ENCODE measurements around the gene UGT2A2.
"Not testable (repeated sequence)": the region's sequence is repeated elsewhere in the genome, so short reads cannot be mapped to it uniquely, and the experiment has no call there.

Gene UGT2A2

DNA sequence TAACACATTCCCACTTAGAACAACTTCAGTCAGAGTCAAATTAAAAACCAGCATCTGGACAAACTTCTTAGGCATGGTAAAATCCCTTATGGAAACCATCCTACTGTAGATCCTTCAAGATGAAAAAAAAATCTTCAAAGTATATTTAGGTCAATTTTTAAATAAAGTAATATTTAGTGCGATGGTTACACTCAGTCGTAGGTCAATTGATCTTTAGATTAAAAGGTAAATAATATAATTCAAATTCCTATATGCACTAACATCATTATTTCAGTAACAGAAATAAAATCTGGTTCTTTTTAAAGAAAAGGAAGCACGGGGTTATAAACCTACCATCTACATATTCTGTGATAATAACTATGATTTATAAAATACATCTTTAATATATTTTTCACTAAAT lies at the start of gene UGT2A2:
TSS of gene UGT2A2 (minus strand) at position 101 of the 400 bp plus-strand sequence. CDS start at position 99, 2 bp downstream.
- DNase-seq = no peak

DNA sequence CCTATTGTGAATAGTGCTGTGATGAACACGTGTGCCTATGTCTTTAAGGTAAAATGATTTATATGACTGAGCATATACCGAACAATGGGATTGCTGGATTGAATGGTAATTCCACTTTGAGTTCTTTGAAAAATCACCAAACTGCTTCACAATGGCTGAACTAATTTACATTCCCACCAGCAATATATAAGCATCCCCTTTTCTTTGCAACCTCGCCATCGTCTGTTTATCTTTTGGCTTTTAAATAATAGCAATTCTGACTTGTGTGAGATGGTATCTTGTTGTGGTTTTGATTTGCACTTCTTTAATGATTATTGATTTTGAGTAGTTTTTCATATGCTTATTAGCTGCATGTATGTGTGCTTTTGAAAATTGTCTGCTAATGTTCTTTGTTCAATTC lies 45.4 kb upstream of the UGT2A2 start:
- no peak for DNase-seq

DNA sequence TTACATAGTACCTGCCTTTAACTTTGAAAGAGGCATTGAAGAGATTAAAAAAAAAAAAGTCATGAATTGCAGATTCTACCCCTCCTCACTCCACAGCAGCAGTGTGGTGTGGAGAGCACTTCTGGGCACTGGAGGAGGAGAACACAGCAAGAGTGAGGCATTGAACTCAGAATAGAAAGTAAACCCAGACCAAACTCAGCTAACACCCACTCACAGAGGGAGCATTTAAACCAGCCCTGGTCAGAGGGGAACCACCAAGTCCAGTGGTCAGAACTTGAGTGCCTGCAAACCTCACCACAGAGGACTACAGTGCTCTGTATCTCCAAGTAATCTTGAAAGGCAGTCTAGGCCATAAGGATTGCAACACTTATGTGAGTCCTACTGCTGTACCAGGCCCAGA lies 29.2 kb upstream of the UGT2A2 start:
- DNase-seq = no peak

DNA sequence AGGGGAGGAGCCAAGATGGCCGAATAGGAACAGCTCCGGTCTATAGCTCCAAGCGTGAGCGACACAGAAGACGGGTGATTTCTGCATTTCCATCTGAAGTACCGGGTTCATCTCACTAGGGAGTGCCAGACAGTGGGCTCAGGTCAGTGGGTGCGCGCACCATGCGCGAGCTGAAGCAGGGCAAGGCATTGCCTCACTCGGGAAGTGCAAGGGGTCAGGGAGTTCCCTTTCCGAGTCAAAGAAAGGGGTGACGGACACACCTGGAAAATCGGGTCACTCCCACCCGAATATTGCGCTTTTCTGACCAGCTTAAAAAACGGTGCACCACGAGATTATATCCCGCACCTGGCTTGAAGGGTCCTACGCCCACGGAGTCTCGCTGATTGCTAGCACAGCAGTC lies 24.6 kb upstream of the UGT2A2 start:
- not testable (repeated sequence) for DNase-seq

DNA sequence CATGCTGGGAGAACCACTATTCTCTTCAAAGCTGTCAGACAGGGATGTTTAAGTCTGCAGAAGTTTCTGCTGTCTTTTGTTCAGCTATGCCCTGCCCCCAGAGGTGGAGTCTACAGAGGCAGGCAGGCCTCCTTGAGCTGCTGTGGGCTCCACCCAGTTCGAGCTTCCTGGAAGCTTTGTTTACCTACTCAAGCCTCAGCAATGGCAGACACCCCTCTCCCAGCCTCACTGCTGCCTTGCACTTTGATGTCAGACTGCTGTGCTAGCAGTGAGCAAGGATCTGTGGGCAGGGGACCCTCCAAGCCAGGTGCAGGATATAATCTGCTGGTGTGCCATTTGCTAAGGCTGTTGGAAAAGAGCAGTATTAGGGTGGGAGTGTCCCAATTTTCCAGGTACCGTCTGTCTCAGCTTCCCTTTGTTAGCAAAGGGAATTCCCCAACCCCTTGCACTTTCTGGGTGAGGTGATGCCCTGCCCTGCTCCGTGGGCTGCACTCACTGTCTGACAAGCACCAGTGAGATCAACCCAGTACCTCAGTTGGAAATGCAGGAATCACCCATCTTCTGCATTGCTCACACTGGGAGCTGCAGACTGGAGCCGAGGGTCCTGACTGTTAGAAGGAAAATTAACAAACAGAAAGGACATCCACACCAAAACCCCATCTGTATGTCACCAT lies 21.8 kb upstream of the UGT2A2 start:
- DNase-seq = not testable (repeated sequence)

DNA sequence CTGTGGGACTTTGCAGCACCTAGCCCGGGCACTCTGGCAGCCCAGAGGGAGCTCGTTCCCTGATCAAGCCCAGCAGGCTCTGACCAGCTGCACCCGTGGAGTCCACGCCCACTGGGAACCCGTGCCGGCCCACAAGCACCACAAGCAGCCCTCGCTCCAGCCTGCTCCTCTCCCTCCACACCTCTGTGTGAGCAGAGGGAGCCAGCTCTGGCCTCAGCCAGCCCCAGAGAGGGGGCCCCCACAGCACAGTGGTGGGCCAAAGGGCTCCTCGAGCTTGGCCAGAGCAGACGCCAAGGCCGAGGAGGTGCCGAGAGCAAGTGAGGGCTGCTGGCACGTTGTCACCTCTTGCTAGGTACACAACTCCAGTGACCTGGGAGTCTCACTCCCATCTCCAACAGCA lies 18.7 kb upstream of the UGT2A2 start:
- no peak for DNase-seq

DNA sequence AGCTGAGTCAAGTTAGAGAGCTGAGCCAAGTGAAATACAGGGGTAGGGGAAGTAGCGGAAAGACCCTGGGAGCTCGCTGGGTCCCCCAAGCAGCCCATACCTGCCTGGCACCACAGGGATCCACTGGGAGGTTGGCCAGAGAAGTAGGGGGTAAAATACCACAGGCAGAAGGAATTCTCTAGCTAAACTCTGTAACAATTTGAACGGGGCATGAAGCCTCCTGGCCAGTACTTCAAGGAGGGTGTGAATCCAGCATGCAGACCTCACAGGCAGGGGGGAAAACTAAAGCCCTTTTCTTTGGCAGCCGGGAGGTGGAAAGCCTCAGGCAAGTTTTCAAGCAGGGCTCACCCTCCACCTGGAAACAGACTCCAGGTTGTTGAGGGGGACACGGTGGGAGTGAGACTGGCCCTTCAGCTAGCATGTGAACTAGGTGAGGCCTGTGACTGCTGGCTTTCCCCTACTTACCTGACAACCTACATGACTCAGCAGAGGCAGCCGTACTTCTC lies 17.3 kb upstream of the UGT2A2 start:
- DNase-seq = no peak

DNA sequence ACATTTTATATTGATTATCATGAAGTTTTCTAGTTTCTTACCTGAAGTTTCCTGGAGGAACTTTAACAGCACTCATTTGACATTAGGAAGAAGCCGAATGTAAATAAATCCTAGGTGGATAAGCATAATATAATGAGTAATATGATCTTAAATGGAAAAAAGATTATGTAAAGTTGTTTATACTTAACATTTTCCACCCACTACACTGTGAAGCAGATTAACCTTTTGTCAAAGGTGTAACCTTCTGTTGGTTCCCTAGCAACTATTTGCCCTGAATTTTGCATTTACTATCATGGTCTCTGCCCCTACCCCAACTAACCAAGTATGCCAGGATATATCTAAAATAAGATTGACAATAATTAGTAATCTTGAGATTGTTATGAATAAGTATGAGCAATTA lies 13.7 kb upstream of the UGT2A2 start, which contains the start of gene UGT2A1:
TSS of gene UGT2A1 (minus strand) at position 101 of the 400 bp plus-strand sequence. CDS start 5,603 bp downstream, outside the sequence.
- no peak for DNase-seq

DNA sequence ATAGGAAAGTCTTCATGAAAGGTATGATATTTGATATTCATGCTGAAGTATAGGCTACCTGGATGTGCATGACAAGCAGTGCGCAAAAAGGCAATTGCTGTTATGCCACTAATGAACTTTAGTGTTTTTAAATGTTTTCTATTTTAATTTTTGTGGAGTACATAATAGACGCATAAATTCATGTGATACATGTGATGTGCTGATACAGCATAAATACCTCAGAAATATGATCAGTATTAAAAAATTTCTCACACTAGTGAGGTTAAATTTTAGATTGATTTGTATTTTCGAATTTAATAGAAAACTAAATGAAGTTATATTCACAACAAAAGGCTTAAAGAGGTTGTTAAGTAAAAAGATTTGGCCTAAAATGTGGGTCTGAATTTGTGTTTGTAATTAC lies 11.4 kb upstream of the UGT2A2 start:
- DNase-seq = no peak

DNA sequence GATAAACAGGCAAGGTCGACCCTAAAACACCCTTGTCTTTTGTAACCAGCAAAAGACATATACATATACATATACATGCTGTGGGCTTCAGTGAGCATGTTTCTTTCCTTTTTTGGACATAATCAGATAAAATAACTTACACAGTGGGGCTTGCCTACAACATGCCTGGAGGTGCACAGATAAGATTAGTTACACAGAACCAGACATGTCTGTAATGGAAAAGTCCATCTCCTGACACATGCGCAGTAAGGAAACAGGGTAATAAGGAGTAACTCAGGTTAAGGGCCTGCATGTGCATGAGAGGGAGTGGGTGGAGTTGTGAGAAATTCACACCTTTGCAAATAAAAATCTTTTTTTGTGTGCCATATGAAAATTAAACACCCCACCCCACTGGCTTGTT lies 10.2 kb upstream of the UGT2A2 start:
- no peak for DNase-seq

DNA sequence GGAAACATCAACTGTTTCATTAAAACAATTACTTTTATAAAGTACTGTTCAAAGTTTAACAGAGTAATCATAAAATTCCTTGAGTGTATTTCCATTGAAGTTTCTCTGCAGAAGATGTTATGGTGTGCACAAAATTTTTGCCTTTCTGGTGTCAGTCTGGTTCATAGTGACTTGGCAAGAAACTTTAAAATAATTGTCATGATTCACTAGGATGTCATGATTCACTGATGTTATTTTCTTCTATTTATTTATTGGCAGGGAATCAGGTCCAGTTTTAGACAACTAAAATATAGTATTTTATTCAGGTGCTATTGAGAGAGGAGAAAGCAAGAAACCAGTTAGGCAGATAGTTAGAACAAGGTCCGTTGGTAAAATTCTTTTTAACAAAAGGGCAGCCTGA lies 9.8 kb upstream of the UGT2A2 start:
- no peak for DNase-seq

DNA sequence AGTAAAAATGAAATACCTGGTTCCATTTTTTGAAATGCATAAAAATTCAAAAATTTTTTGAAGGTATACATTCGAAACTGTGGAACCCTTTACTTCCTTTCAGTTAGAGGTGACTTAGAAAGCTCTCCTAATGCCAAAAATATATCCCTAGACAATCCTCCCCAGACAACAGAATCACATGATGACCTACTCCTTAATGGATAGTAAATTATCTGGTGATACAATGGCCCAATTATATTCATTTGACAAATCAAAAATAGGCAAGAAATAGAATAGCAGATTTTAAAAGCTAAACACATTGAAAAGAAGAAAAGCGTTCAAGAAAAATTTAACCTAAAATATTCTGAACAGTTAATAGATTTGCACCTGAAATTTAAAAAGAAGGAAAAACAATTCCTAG lies 3.5 kb upstream of the UGT2A2 start:
- DNase-seq = no peak

DNA sequence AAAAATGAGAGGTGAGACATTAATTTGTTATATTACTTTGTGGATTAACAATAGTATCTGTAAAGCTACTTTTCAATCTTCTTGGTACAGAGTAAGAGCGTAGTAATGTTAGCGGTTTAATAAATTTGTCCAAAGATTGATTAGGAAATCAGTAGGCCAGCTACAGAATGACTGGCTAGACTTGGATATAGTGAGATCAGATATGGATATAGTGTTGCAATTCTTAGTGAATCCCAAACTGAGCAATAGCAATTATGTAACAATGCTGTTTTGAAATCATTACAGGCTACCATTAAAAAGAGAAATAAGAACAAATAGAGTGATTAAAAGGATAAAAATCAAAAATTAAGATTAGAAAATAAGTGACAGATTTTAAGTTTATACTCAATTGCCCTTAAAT lies 847 bp upstream of the UGT2A2 start:
- no peak for DNase-seq

DNA sequence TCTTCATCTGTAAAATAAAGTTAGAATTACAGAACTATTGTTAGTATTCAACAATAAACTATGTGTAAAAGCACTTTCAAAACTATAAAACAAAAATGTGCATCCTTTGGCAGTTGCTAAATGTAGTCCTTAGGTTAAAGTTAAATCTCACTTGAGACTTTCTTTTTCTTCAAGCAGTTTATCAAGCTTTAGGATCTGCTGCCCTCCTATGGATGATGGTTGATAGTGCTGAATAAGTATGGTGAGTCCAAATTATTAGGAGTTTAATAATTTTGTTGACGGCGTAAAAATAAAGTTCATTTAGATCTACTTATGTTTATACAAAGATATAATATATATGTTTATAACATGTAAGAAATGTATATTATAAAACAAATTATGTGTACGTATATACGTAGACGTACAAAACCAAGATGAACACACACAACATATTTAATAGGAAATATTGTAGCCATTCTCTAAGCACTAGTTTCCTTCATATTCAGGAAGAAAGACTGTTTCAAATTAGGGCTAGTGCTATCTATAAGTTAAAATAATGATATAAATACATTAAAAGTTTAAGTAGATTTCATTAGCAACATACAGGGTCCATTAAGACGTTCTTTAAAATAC lies 22.3 kb downstream of the UGT2A2 start:
- DNase-seq = peak; percentile 3

DNA sequence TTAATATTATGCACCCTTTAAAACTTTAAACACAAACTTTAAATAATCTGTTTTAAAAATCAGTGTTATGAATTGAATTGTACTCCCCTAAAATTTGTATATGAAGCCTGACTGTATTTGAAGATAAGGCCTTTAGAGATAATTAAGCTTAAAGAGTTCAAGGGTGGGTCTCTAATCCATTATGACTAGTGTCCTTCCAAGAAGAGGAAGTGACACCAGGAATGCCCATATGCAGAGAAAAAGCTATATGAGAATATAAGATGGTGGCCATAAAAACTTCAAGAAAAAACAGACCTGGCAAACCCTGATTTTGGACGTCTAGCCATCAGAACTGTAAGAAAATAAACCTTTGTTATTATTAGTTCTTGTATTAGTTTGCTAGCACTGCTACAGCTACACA lies 29.0 kb downstream of the UGT2A2 start:
- DNase-seq = no peak

DNA sequence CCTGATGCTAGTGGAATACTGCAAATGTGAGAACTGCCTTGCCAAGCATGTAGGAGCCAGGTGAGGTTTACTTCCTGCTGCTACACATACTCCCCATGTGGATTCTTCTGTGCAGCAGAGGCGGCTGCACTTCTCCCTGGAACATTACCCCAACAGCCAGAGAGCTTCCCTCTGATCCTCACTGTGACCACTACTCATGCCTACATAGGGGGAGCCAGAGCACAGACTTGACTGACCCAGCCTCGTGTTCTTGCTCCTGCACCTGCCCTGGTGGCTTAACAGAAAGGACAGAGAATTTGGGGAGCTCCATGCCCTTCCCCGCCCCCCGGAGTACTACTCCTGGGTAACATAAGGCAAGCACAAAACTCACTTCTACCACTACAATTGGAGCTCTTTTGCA lies 38.4 kb downstream of the UGT2A2 start:
- DNase-seq = no peak

DNA sequence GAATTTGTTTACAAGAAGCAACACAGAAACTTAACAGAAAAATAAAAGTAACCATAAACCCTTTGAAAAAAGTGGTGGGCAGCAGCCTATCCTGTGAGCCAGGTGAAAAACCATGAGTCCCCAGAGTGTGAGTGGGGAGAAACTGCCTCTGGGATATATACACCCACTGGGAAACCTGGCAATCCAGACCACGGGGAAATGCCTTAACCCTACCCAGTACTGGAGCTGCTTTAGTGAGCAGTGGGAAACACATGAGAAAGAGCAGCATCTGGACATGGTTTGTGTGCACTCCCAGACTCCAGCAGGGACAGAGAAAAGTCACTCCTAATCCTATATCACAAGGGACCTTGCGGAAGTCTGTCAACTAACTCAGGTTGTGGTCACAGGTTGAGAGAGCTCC lies 39.4 kb downstream of the UGT2A2 start:
- DNase-seq = no peak

DNA sequence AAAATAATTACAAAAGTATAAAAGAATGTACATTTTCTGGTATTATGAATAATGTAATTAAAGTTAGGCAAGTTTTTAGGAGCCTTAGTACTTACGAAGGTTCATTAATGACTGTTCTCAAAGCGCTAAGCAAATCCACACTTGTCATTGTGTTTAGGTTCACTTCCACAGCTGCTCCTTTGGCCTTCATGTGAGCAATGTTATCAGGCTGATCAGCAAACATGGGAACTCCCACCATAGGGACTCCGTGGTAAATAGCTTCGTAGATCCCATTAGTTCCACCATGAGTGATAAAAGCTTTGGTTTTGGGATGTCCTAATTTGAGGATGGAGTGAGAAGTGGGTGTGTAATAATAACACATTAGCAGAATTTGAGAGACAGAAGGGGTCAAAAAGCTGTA lies 45.1 kb downstream of the UGT2A2 start:
- no peak for DNase-seq

DNA sequence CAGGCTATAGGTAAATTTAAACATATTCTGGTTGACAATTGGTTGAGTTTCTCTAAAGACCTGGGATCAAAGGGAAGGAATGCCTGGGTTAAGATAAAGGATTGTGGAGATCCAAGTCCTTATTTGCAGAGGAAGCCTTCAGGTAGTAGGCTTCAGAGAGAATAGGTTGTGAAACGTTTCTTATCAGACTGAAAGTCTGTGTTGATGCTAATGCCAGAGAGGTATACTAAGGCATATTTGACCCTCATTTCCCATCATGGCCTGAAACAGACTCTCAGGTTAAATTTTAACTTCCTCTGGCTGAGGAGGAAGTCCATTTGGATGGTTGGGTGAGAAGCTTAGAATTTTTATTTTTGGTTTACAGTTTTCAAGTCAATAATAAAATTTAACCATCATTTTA lies 48.1 kb downstream of the UGT2A2 start:
- no peak for DNase-seq

DNA sequence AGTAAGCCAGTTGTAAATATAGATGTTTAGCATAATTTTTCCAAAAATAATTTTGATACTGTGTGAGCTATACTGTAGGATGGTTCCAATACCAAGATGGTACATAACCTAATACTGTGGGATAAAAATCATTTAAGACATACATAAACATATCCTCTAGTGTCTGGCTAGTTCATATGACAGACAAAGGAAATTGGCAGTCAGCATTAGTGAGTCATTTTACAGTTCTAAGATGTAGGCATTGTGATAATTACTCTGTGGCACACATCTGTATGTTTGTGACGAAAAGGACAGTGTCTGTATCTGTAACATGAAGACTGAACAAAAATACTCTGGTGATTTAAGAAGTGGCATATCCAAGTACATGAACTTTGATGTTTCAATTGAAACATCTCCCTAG lies 49.6 kb downstream of the UGT2A2 start:
- no peak for DNase-seq

DNA sequence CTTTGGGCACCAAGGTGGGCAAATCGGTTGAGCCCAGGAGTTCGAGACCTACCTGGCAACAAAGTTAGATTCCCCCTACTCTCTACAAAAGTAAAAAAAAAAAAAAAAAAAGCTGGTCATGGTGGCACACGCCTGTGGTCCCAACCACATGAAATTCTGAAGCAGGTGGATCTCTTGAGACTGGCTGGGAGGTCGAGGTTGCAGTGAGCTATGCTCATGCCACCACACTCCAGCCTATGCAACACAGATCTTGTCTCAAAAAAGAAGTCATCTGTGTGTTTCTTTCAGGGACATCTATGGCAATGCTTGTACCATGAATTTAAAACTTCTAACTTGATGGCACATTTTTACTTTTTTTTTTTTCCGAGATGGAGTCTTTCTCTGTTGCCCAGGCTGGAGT lies 55.3 kb downstream of the UGT2A2 start:
- no peak for DNase-seq

DNA sequence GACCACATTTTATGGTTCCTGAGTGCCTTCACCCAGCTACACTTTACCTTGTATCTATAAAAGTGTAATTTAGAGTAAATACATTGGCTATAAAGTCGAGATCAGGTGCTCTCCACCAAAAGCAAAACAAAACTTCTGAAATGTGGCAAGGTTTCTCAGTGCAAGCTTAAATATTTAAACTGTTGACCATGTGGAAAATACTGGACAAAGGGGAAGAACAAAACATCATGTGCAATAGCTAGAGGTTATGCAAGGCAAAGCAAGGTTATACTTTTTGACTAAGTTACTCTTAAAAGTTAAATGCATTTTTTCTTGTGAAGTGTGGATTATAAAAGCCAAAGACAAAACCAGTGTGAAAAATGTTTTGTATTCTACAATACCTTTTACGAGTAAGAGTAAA lies 55.9 kb downstream of the UGT2A2 start:
- no peak for DNase-seq

DNA sequence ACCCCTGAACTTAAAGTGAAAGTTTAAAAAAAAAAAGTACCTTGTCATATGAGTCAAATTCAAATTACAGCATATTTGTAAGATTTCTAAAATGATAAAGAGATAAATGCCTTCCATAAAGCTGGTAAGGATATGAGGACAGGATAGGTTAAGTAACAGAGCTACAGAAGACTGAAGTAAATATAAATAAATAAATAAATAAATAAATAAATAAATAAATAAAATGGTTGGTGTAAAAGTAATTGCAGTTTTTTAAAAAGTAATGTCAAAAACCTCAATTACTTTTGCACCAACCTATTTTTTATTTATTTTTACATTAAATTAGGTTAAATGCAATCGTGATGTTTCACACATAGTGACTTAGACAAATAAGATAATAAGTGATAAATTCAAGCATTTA lies 62.2 kb downstream of the UGT2A2 start:
- no peak for DNase-seq

DNA sequence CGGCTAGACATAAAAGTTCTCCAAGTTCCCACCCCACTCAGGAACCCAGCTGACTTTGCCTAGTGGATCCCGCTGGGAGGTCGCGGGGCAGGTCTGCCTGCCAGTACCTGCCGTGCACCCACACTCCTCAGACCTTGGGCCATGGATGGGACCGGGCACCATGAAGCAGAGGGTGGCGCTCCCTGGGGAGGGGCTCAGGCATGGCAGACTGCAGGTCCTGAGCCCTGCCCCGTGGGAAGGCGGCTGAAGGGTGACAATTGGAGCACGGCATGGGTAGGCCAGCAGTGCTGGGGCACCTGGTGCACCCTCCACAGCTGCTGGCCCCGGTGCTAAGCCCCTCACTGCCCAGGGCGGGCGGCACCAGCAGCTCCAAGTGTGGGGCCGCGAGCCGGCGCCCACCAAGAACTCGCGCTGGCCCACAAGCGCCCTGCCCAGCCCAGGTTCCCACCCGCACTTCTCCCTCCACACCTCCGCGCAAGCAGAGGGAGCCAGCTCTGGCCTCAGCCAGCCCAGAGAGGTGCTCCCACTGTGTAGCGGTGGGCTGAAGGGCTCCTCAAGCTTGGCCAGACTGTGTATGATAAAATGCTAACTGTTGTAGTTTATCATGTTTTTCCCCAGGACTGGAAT lies 63.1 kb downstream of the UGT2A2 start:
- DNase-seq = no peak

Data from NCI-H1694 treated with DMSO at 0.1 percent for 48 hours (cell line).